D721Med (cell line): Measurements from ENCODE around the gene EXOC4.
A peak's percentile ranks its signal among the peaks of the same experiment; 100 is the strongest.

Source experiments
- DNase-seq: peaks from one replicate; pipeline ENCODE4 v3.0.0; 2011; ENCODE audit warnings: low spot score; ENCODE audit not compliant: insufficient read length
- FAIRE-seq: peaks from 2 replicates; lab custom pipeline; 2011; peaks lifted over from hg19 to GRCh38; lab: Jason Lieb, UNC
- TF ChIP-seq, protein P1 (sequence below): IDR thresholded peaks from 2 replicates; pipeline ENCODE4 v1.5.1; 2012; ENCODE audit warnings: mild to moderate bottlenecking, control low read depth; ENCODE audit not compliant: insufficient read depth; ENCODE audit errors: missing control alignments

The EXOC4 gene

GRCh38 chr7:133955208-133955607 is 702.3 kb downstream of the EXOC4 start:
- no peak for DNase-seq
- TF ChIP-seq, protein P1, sequence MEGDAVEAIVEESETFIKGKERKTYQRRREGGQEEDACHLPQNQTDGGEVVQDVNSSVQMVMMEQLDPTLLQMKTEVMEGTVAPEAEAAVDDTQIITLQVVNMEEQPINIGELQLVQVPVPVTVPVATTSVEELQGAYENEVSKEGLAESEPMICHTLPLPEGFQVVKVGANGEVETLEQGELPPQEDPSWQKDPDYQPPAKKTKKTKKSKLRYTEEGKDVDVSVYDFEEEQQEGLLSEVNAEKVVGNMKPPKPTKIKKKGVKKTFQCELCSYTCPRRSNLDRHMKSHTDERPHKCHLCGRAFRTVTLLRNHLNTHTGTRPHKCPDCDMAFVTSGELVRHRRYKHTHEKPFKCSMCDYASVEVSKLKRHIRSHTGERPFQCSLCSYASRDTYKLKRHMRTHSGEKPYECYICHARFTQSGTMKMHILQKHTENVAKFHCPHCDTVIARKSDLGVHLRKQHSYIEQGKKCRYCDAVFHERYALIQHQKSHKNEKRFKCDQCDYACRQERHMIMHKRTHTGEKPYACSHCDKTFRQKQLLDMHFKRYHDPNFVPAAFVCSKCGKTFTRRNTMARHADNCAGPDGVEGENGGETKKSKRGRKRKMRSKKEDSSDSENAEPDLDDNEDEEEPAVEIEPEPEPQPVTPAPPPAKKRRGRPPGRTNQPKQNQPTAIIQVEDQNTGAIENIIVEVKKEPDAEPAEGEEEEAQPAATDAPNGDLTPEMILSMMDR = no peak
- no peak for FAIRE-seq

DNA sequence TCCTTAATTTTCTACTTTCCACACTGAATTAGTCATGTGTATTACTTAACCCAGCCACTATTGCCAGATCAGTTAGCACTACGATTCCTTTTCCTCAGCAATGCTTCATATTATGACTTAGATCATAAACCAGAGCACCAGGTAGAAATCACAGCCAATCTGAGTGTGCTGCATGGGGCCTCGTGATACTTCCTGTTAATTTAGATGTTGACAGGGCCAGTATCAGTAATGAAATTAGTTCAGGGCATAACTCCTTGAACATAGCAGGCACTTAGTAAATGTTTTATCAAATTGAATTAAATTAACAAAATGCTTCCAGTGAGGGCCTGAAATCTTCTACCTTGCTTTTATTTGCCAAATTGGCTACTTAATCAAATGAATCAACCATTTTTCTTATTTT is 705.0 kb downstream of the EXOC4 start:
- no peak for DNase-seq
- TF ChIP-seq, protein P1 = no peak
- no peak for FAIRE-seq

GRCh38 chr7:133958822-133959221 is 705.9 kb downstream of the EXOC4 start:
- FAIRE-seq (no peak), DNase-seq (no peak)

GRCh38 chr7:133959505-133959904 is 706.6 kb downstream of the EXOC4 start:
- TF ChIP-seq, protein P1 = no peak
- DNase-seq = no peak
- FAIRE-seq = no peak

More at GRCh38 chr7:133958822-133959221, 705.9 kb downstream of the EXOC4 start:
- TF ChIP-seq, protein P1 = no peak

DNA sequence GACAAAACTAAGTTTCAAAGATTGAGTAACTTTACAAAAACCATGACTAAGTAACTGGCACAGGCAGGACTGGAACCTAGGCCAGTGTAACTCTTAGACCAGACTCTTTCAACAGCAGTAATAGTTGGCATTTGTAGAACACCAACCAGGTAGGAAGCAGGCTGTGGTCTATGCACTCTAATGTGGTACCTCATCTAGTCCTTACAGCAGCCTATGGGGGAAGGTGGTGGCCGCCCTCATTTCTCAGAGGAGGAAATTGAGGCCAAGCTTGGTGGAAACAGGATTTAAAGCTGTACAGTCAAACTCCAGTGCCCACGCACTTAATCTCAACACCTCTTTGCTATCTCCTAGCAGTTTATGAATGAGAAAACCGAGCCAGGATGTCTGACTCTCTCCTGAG is 708.8 kb downstream of the EXOC4 start:
- TF ChIP-seq, protein P1 = no peak
- no peak for FAIRE-seq
- no peak for DNase-seq

DNA sequence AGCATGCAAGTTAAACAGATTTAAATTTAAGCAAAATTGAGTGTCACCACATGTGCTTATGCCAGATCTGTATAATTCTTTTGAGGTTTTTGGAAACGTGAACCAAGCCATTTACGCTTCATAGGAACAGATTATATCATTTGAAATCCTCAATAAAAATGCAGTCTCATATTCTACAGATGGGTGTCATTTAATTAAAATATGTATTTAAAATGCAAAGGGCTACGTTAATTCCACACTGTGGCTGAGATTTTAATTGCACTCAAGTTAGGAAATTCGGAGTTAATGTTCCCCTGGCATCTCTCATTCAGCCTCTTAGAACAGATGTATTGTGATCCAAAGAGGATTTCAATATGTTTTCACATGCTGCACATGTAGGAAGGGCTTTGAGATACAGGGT is 709.8 kb downstream of the EXOC4 start:
- FAIRE-seq (no peak), DNase-seq (no peak)
- TF ChIP-seq, protein P1 = no peak

- FAIRE-seq (peak; percentile 29), DNase-seq (no peak)
- TF ChIP-seq, protein P1 = no peak
These were observed 710.8 kb downstream of the EXOC4 start for GRCh38 chr7:133963629-133964028.
